Measurements from ENCODE around the gene UGGT1. TPM values are rescaled to one million over a fixed set of nuclear protein-coding genes. Genes with fewer than 3 reads are reported as not detected.

UGGT1 gene
- total and polyA plus RNA-seq, 2 experiments from 2014 or later, result 11.5 to 65.0 TPM

GRCh38 chr2:128215897-128216642, 125.1 kb downstream of the UGGT1 start:
- no peaks in the 10 kb centered on the region for H3K9me2 ChIP-seq (ENCODE audit: insufficient read depth)

More at GRCh38 chr2:128215897-128216642, 125.1 kb downstream of the UGGT1 start:
- ATAC-seq (no peak), DNase-seq (ENCODE audit: low spot score) (no peak)
- H3K27me3 ChIP-seq (ENCODE audit: insufficient read depth), result no peaks in the 10 kb centered on the region
- Mint-ChIP-seq H3K27me3 (ENCODE audit: insufficient read depth, low read depth, poor library complexity) (peaks cover 8% of the 10 kb centered on the region), H3K9me3 (peaks cover under 1% of the 10 kb centered on the region; the same call in 1 of the 3 replicates), H3K36me3 (ENCODE audit: low read depth) (no peaks in the 10 kb centered on the region), H3K4me1 (0 out of 3 replicates have a peak, but pooled peaks cover 5% of the 10 kb centered on the region), H3K4me3 (no peak overlapping the region), H3K27ac (no peak overlapping the region)
- H3K27ac ChIP-seq (ENCODE audit: low read depth), result no peak overlapping the region
- no peaks in the 10 kb centered on the region for H3K79me2 ChIP-seq (replicated peaks; ENCODE audit: insufficient read depth)
- H3K4me3 ChIP-seq, result no peak overlapping the region
- no peaks in the 10 kb centered on the region for H4K20me1 ChIP-seq (replicated peaks; ENCODE audit: insufficient read depth)
- TF ChIP-seq POLR2AphosphoS5 (IDR thresholded peaks at IDR 0.05; ENCODE audit: low read depth) (no peak), JUNB (IDR thresholded peaks at IDR 0.05; ENCODE audit: unreplicated experiment) (no peak), ZNF114 (CRISPR knock-in tag; IDR thresholded peaks at IDR 0.05) (no peak), CTCF (conservative IDR thresholded peaks at IDR 0.05; ENCODE audit: low read depth in 2 of 2) (no peak), ZNF331 (CRISPR knock-in tag; IDR thresholded peaks at IDR 0.05; ENCODE audit: low read depth) (no peak), EZH2 (IDR thresholded peaks at IDR 0.05; ENCODE audit: low read depth, unreplicated experiment) (no peak), ZNF462 (CRISPR knock-in tag; IDR thresholded peaks at IDR 0.05) (no peak), NANOG (IDR thresholded peaks at IDR 0.05; ENCODE audit: borderline replicate concordance) (no peak)
- no peaks in the 10 kb centered on the region for H3K36me3 ChIP-seq (ENCODE audit: insufficient read depth)
- H3F3A ChIP-seq (replicated peaks; ENCODE audit: low read depth), result no peaks in the 10 kb centered on the region
- H2AFZ ChIP-seq, result no peak overlapping the region
- H3K4me1 ChIP-seq (ENCODE audit: insufficient read depth), result no peaks in the 10 kb centered on the region
- H3K4me2 ChIP-seq, result no peak overlapping the region
